ENCODE results near the gene POLR2L.

Gene POLR2L

GRCh38 chr11:819129-819931, 23.0 kb downstream of the POLR2L start:
- H3K4me3 ChIP-seq (ENCODE audit: control insufficient read depth, low read depth, low read length), result peak overlapping the region; percentile 81
- peak; percentile 6 for TF ChIP-seq CTCF (IDR thresholded peaks at IDR 0.05; ENCODE audit: control insufficient read depth, insufficient read depth, low read depth, low read length, missing control alignments)
- no peak for DNase-seq (ENCODE audit: low read depth)

- DNase-seq (ENCODE audit: low read depth), result no peak
- TF ChIP-seq CTCF (IDR thresholded peaks at IDR 0.05; ENCODE audit: control insufficient read depth, insufficient read depth, low read depth, low read length, missing control alignments), result no peak
- H3K4me3 ChIP-seq (ENCODE audit: control insufficient read depth, low read depth, low read length), result peak within 1 kb of the TSS; percentile 81
These were observed 23.8 kb downstream of the POLR2L start, which contains the start of gene PNPLA2 for GRCh38 chr11:818396-819128. Gene PNPLA2, plus strand, starts transcription at chr11:818914. Its CDS starts 805 bp downstream, at chr11:819719.

- TF ChIP-seq CTCF (IDR thresholded peaks at IDR 0.05; ENCODE audit: control insufficient read depth, insufficient read depth, low read depth, low read length, missing control alignments), result no peak
- H3K4me3 ChIP-seq (ENCODE audit: control insufficient read depth, low read depth, low read length), result no peak overlapping the region
- no peak for DNase-seq (ENCODE audit: low read depth)
These were observed 25.9 kb downstream of the POLR2L start for GRCh38 chr11:816433-816779.

GRCh38 chr11:815675-816432, 26.5 kb downstream of the POLR2L start:
- H3K4me3 ChIP-seq (ENCODE audit: control insufficient read depth, low read depth, low read length), result no peak overlapping the region
- no peak for DNase-seq (ENCODE audit: low read depth)
- no peak for TF ChIP-seq CTCF (IDR thresholded peaks at IDR 0.05; ENCODE audit: control insufficient read depth, insufficient read depth, low read depth, low read length, missing control alignments)

- DNase-seq (ENCODE audit: low read depth), result no peak
- no peak overlapping the region for H3K4me3 ChIP-seq (ENCODE audit: control insufficient read depth, low read depth, low read length)
- no peak for TF ChIP-seq CTCF (IDR thresholded peaks at IDR 0.05; ENCODE audit: control insufficient read depth, insufficient read depth, low read depth, low read length, missing control alignments)
These were observed 28.8 kb downstream of the POLR2L start for GRCh38 chr11:813456-814096.

- no peak overlapping the region for H3K4me3 ChIP-seq (ENCODE audit: control insufficient read depth, low read depth, low read length)
- no peak for TF ChIP-seq CTCF (IDR thresholded peaks at IDR 0.05; ENCODE audit: control insufficient read depth, insufficient read depth, low read depth, low read length, missing control alignments)
- no peak for DNase-seq (ENCODE audit: low read depth)
These were observed 29.3 kb downstream of the POLR2L start for GRCh38 chr11:813072-813455.

Measured in AG09309 (cell line).